Hematopoietic multipotent progenitor cell treated with erythropoietin and hydrocortisone succinate and interleukin-3 and kit ligand, for 15 days (in vitro differentiated cells): ENCODE measurements around the gene EFCAB5.
A peak's percentile ranks its signal among the peaks of the same experiment; 100 is the strongest.
"Not testable (repeated sequence)": the region's sequence is repeated elsewhere in the genome, so short reads cannot be mapped to it uniquely, and the experiment has no call there.

Experiments used
- DNase-seq: peaks from one replicate; pipeline ENCODE4 v3.0.0-alpha.2; 2015; ENCODE audit warnings: low spot score

Gene EFCAB5

DNA sequence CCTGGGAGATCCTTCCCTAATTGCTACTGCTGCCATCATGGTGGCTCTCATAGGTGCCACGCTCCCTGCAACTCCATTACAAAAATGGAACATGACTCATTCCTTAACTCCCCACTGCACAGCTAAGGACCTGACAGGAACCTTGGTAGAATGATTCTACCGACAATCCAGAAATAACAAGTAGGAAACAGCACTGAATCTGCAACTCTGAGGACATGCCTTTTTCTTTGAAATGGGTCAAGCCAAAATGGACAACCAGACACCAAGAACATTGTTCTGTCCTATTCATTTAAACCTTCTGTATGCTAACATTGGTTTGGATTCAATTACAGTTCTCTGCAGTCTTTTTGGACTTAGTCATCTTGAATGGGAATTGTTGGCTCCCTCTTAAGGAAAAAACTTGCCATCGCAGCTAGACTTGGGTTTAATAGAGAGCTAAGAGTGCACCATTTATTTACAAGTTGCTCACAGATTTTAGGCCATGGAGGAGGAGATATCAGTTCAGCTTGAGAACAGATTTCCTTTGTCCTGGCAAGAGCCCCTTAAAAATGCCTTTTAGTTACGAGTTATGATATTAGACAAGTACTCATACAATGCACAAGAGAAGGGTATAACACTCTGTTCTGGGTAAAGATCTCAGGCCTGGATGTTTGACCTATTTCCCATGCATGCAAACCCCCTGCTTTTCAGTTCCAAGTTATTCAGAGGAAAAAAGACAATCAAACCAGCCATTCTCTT, 154.2 kb downstream of the EFCAB5 start:
- peak; percentile 18 for DNase-seq

DNA sequence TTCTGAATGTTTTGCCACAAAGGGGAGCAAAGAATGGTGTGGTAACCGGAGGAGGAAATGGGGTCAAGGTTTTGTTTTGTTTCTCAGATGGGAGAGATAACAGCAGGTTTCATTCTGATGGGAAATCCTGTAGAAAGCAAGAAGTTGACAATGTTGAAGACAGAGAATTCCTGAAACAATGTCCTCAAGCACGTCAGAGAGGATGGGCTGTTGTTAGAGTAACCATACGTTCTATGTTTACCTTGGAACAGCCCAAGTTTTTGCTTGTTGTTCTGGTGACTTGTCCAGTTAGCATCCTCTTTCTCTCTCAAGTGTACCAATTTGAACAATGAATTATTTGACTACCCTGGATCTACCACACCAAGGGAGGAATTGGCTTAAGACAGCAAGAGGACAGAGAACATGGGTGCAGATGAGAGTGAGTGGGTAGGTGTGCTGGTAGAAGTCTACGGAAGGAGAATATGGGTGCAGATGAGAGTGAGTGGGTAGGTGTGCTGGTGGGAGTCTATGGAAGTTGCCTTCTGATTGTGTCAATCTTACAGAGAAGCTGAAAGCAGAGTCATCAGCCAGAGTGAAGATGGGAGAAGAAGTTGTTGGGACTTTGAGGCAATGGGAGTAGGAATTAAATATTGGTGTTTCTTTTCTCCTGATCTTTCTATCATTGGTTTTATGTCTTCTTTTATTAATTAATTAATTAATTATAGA, 160.4 kb downstream of the EFCAB5 start:
- no peak for DNase-seq

DNA sequence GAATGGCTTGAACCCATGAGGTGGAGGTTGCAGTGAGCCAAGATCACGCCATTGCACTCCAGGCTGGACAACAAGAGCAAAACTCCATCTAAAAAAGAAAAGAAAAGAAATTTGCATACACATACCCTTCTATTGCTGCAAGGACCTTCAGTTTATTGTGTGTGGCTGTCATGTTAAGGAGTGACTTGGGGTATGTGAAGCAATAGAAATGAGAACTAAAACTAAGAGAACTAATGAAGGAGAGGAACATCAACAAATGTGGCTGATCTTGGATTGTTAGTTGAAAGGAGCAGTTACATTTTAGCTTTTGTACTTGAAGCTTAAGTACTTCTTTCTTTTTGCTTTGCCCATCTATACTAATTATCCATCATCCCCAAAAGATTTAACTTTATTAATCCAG, 162.5 kb downstream of the EFCAB5 start:
- no peak for DNase-seq

DNA sequence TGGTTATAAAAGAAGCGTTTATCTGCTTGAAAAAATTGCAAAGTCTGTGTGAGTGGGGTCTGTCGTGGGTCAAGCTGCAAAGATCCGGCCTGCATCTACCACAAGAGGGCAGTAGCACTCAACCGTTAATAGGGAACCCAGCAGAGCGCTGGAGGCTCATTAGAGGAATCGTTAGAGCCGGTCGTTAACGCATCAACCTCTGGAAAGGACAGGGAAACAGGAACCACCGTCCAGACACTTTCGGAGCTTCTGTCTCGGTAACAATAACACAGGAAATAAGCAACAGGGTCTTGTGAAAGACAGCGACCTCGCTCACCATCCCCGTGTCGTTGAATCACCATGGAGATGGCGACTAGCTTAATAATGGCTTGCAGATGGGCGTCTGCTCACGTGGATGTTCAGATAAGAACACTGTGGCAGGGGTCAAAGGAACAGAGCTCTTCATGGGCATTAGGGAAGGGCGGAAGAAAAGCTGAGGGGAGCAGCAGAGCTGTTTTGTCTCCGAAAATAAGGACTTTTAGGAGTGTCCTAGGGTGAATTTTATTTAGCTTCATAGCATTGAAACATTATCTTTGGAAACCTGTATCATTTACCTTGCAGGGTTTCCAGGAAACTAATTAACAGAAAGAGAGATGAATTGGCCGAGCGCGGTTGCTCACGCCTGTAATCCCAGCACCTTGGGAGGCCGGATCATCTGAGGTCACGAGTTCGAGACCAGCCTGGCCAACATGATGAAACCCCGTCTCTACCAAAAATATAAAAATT, 163.3 kb downstream of the EFCAB5 start:
- DNase-seq: peak; percentile 82

- no peak for DNase-seq
Observed at GRCh38 chr17:30112794-30113193, 171.4 kb downstream of the EFCAB5 start.

DNA sequence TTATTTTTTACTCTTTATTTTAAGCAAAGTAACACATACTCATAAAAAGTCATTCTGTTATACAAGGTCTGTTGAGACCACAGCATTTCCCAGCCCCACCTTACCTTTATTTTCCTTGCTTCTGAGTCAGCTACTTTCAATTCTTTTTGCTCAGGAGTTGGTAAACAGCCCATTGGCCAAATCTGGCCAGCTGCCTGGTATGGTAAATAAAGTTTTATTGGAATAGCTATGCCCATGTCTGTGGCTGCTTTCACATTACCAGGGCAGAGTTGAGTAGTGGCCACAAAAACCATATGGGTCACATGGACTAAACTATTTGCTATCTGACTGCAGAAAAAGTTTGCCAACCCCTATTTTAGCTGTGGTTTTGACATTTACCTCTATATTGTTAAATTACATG, 171.8 kb downstream of the EFCAB5 start:
- no peak for DNase-seq

- no peak for DNase-seq
Observed at GRCh38 chr17:30116345-30116660, 174.9 kb downstream of the EFCAB5 start.

DNA sequence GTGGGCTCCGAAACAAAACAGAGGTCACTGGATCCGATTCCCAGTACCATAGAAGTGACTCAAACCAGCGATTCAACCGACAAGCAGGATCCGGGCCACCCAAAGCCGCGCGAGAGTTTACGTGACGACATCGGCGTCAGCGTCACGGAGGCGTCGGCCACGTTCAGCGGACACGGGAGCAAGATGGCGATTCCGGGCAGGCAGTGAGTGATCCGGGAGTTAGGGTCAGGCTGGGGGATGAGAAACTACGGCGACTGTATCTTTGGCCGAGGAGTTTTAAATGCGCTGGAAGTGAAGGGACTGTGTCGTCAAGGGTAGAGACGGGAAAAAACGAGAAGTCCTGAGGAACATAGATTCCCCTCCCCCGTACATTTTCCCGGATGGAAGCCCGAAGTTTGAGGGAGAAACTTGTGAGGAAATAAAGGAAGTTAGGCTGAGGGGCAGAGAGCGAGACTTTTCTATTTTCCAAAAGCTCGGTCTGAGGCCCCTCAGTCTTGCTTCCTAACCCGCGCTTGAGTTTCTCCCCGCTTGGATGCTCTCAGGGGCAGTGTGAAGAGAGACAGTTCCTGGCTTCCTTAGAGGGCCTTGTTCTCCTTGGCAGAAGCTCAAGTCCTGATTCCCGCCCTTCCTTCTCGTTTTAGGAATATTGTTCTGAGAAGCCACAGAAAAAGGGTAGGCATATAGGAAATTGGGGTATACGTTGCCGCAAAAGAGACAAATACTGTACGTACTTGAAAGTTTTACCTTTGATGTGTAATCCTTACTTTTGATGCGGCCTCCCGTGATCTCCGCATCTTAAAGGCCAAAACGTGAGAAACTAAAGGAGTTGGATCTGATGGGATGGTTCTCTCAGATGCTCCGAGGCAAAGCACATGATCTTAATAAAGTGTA, 175.5 kb downstream of the EFCAB5 start, which contains the start of gene NSRP1:
Gene NSRP1 (plus strand): TSS at position 156 of the 891 bp plus-strand sequence. CDS start 28 bp downstream, at position 184.
- peak; percentile 92 for DNase-seq

GRCh38 chr17:30117675-30118081, 176.2 kb downstream of the EFCAB5 start:
- no peak for DNase-seq

DNA sequence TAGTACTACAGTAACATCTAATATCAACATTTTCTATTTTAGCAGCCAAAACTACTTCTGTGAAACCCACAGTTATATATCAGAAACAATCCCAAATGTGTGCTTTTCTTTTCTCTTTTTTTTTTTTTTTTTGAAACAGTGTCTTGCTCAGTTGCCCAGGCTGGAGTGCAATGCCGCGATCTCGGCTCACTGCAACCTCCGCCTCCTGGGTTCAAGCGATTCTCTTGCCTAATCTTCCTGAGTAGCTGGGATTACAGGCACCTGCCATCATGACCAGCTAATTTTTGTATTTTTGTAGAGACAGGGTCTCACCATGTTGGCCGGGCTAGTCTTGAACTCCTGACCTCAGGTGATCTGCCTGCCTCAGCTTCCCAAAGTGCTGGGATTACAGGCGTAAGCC, 177.2 kb downstream of the EFCAB5 start:
- DNase-seq: not testable (repeated sequence)

DNA sequence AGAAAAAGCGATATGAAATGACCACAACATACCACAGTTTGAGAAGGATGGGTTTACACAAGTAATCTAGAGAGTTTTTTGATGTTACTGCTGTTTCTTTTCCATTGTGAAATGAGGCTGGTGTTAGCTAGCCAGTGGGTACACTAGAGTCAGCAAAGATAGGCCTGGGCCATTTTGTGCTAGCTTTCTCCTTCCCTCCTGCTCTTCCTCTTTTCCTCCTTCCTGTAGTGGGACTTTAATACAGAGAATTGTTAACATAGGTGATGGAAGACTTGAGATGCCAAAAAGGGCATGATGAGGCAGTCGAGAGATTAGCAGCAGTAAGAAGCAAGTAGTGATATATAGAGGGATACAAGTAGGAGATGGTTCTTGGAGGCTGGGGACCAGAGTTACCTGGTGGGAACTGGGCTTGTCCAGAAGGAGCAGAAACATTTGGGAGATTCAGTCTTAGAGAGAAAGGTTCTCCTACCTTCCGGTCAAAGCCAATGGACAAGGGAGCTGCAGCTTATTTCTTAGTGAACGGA, 182.9 kb downstream of the EFCAB5 start:
- no peak for DNase-seq

DNA sequence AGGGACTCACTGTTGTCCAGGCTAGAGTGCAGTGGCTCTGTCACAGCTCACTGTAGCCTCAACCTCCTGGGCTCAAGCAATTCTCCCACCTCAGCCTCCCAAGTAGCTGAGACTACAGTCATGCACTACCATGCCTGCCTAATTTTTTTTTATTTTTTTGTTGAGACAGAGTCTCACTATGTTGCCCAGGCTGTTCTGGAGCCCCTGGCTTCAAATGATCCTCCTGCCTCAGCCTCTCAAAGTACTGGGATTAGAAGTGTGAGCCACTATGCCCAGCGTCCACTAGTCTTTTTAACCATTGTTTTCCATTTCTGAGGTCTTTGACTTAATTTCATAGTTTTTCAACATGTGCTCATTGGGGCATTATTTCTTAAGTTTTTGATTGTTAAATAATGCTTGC, 188.7 kb downstream of the EFCAB5 start:
- DNase-seq: no peak

DNA sequence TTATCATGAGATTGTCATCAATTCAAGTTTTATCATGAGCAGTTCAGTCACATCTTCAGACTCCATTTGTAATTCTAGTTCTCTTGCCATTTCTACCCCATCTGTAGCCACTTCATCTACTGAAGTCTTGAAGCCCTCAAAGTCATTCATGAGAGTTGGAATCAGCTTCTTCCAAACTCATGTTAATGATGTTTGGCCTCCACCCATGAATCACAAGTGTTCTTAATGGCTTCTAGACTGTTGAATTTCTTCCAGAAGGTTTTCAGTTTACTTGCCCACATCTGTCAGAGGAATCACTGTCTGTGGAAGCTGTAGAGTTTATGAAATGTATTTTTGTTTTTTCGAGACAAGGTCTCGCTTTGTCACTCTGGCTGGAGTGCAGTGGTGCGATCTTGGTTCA, 191.2 kb downstream of the EFCAB5 start:
- DNase-seq: no peak

DNA sequence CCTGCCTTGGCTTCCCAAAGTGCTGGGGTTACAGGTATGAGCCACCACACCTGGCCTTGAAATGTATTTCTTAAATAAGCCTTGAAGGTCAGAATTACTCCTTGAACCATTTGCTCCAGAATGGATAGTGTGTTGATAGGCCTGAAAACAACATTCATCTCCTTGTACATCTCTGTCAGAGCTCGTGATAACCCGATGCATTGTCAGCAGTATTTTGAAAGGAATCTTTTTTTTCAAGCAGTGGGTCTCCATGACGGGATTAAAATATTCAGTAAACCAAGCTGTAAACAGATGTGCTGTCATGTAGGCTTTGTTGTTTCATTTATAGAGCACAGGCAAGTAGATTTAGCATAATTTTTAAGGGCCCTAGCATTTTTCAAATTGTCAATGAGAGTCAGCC, 191.8 kb downstream of the EFCAB5 start:
- DNase-seq: no peak

DNA sequence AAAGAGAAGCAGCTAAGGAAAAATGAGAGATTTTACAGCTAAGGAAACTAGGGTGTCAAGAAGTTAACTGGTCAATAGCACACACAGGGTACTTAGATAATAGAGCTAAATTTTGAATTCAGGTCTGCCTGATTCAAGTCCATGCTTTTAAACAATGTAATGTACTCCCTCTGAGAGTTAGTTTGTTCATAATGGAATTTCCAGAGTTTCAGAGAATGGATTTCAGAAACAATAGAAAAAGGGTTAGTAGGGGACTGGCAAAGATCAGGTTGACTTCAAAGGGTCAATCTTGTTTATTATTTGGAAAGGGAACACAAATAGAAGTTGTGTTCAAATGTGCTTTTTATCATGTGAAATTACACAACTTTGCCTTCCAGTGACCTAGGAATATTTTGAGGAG, 193.1 kb downstream of the EFCAB5 start:
- no peak for DNase-seq

GRCh38 chr17:30137158-30137557, 195.7 kb downstream of the EFCAB5 start:
- DNase-seq: no peak

DNA sequence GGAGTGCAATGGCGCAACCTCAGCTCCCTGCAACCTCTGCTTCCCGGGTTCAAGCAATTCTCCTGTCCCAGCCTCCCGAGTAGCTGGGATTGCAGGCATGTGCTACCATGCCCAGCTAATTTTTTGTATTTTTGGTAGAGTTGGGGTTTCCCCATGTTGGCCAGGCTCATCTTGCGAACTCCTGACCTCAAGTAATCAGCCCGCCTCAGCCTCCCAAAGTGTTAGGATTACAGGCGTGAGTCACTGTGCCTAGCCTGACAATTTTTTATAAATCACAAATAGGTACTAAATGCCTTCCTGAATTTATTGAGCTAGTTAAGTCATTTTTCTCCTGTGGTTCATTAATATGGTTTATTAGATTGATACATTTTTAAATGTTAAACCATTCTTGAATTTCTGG, 206.4 kb downstream of the EFCAB5 start:
- not testable (repeated sequence) for DNase-seq

GRCh38 chr17:30148376-30148775, 206.9 kb downstream of the EFCAB5 start:
- no peak for DNase-seq

- no peak for DNase-seq
Observed at GRCh38 chr17:30151471-30151870, 210.0 kb downstream of the EFCAB5 start.

DNA sequence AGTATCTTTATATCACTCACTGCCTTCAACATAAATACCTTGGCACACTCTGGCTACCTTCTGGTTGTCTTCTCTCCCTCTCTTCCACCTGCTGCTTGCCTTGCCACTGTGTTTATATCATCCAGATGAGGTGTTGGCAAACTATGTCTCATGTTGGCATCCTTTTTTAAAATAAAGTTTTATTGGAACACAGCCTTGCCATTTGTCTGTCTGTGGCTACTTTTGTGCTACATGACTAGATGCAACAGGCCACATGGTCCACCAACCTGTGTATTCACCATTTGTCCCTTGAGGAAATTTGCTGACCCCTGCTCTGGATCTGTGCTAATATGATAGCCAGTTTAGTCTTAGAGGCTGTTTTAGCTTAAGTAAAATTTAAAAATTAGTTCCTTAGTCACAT, 212.0 kb downstream of the EFCAB5 start:
- no peak for DNase-seq

DNA sequence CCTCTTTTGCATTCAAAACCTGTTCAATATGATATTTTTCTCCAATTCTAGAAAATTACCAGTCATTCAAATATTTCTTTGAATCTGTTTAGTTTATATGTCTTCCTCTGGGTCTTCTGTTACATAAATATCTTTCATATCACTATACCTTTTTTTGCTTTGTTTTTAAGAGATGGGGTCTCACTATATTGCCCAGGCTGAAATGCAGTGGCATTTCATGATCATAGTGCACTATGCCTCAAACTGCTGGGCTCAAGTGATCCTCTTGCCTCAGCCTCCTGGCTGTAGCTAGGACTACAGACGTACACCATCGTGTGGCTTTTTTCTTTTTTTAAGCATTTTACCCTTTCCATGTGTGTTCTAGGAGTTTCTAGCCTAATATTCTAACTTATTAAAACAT, 214.0 kb downstream of the EFCAB5 start:
- DNase-seq: no peak
